ENCODE measurements around the gene PSME4. TPM values are rescaled to one million over a fixed set of nuclear protein-coding genes. Genes with fewer than 3 reads are reported as not detected.

PSME4 gene
- total RNA-seq, 1 experiment from 2014 or later = 63.2 TPM

DNA sequence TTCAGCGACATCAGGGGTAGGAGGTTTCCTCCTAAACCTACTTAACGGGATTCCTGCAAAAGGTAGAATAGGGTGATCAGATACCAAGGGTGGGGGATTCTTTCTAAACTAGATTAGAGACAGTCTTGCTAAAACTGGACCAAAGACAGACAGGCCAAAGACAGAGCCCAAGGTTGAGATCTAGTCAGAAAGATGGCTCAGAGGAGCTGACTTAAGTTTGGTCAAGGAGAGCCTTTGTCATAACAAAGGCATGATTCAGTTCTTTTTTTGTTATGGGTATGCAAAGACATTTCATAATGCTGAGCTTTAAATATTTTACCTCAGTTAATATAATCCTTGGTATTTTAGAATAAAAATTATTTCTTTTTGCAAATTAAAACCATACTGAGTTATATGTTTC lies 93.2 kb downstream of the PSME4 start:
- peaks cover 8% of the 10 kb centered on the region for H3K36me3 ChIP-seq (ENCODE audit: control insufficient read depth, insufficient read depth, low read length)
- H3K4me1 ChIP-seq (ENCODE audit: control insufficient read depth, insufficient read depth, low read length) = no peaks in the 10 kb centered on the region
- intact Hi-C loops (cut with micrococcal nuclease; ENCODE audit: unreplicated experiment) (no loop called here), in situ Hi-C loops (cut with HindIII; ENCODE audit: low pct_unique_long_range_greater_than_20kb, low sequenced_read_pairs) (no loop called here)
- CTCF ChIA-PET = no interaction called here
- BruUV-seq (replicated peaks) = no TSS peak
- POLR2A ChIA-PET = no interaction called here
- TF ChIP-seq SIN3A (IDR thresholded peaks at IDR 0.05; ENCODE audit: borderline replicate concordance, insufficient read depth, low read depth, low read length) (no peak), TCF7L2 (IDR thresholded peaks at IDR 0.05; ENCODE audit: low read depth, low read length) (no peak), POLR2AphosphoS5 (IDR thresholded peaks at IDR 0.05; ENCODE audit: low read depth, low read length) (no peak)
- TF ChIP-seq, protein P1, sequence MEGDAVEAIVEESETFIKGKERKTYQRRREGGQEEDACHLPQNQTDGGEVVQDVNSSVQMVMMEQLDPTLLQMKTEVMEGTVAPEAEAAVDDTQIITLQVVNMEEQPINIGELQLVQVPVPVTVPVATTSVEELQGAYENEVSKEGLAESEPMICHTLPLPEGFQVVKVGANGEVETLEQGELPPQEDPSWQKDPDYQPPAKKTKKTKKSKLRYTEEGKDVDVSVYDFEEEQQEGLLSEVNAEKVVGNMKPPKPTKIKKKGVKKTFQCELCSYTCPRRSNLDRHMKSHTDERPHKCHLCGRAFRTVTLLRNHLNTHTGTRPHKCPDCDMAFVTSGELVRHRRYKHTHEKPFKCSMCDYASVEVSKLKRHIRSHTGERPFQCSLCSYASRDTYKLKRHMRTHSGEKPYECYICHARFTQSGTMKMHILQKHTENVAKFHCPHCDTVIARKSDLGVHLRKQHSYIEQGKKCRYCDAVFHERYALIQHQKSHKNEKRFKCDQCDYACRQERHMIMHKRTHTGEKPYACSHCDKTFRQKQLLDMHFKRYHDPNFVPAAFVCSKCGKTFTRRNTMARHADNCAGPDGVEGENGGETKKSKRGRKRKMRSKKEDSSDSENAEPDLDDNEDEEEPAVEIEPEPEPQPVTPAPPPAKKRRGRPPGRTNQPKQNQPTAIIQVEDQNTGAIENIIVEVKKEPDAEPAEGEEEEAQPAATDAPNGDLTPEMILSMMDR (IDR thresholded peaks at IDR 0.05) = no peak
- TF ChIP-seq, protein P2, sequence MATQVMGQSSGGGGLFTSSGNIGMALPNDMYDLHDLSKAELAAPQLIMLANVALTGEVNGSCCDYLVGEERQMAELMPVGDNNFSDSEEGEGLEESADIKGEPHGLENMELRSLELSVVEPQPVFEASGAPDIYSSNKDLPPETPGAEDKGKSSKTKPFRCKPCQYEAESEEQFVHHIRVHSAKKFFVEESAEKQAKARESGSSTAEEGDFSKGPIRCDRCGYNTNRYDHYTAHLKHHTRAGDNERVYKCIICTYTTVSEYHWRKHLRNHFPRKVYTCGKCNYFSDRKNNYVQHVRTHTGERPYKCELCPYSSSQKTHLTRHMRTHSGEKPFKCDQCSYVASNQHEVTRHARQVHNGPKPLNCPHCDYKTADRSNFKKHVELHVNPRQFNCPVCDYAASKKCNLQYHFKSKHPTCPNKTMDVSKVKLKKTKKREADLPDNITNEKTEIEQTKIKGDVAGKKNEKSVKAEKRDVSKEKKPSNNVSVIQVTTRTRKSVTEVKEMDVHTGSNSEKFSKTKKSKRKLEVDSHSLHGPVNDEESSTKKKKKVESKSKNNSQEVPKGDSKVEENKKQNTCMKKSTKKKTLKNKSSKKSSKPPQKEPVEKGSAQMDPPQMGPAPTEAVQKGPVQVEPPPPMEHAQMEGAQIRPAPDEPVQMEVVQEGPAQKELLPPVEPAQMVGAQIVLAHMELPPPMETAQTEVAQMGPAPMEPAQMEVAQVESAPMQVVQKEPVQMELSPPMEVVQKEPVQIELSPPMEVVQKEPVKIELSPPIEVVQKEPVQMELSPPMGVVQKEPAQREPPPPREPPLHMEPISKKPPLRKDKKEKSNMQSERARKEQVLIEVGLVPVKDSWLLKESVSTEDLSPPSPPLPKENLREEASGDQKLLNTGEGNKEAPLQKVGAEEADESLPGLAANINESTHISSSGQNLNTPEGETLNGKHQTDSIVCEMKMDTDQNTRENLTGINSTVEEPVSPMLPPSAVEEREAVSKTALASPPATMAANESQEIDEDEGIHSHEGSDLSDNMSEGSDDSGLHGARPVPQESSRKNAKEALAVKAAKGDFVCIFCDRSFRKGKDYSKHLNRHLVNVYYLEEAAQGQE (IDR thresholded peaks at IDR 0.05; ENCODE audit: insufficient read depth in 1 of 2, low read depth in 2 of 2, low read length in 1 of 2) = no peak
- ATAC-seq (no peak), DNase-seq (ENCODE audit: low read depth, low spot score) (no peak)
- H3K27ac ChIP-seq (ENCODE audit: low read length) = no peak overlapping the region
- no peaks in the 10 kb centered on the region for H3K9me3 ChIP-seq (ENCODE audit: control insufficient read depth, insufficient read depth, low read depth, low read length)
- no peaks in the 10 kb centered on the region for H3K27me3 ChIP-seq (ENCODE audit: control insufficient read depth, insufficient read depth, low read length)
- H3K4me3 ChIP-seq (ENCODE audit: low read depth in 2 of 2, low read length in 2 of 2) = no peak overlapping the region

GRCh38 chr2:53877112-53877511 lies 93.7 kb downstream of the PSME4 start:
- no peak for ATAC-seq
- CTCF ChIA-PET = no interaction called here
- no peaks in the 10 kb centered on the region for H3K27me3 ChIP-seq (ENCODE audit: control insufficient read depth, insufficient read depth, low read length)
- no TSS peak for BruUV-seq (replicated peaks)
- intact Hi-C loops (cut with micrococcal nuclease; ENCODE audit: unreplicated experiment) = no loop called here
- H3K36me3 ChIP-seq (ENCODE audit: control insufficient read depth, insufficient read depth, low read length) = peaks cover 6% of the 10 kb centered on the region
- in situ Hi-C loops (cut with HindIII; ENCODE audit: low pct_unique_long_range_greater_than_20kb, low sequenced_read_pairs) = no loop called here
- POLR2A ChIA-PET = no interaction called here
- DNase-seq (ENCODE audit: low read depth, low spot score) = no peak
- H3K9me3 ChIP-seq (ENCODE audit: control insufficient read depth, insufficient read depth, low read depth, low read length) = no peaks in the 10 kb centered on the region
- H3K4me3 ChIP-seq (ENCODE audit: low read depth in 2 of 2, low read length in 2 of 2) = no peak overlapping the region
- no peaks in the 10 kb centered on the region for H3K4me1 ChIP-seq (ENCODE audit: control insufficient read depth, insufficient read depth, low read length)
- no peak overlapping the region for H3K27ac ChIP-seq (ENCODE audit: low read length)
- no peak for TF ChIP-seq POLR2AphosphoS5 (IDR thresholded peaks at IDR 0.05; ENCODE audit: low read depth, low read length)
- no peak for TF ChIP-seq TCF7L2 (IDR thresholded peaks at IDR 0.05; ENCODE audit: low read depth, low read length)
- no peak for TF ChIP-seq SIN3A (IDR thresholded peaks at IDR 0.05; ENCODE audit: borderline replicate concordance, insufficient read depth, low read depth, low read length)
- TF ChIP-seq, protein P2 (IDR thresholded peaks at IDR 0.05; ENCODE audit: insufficient read depth in 1 of 2, low read depth in 2 of 2, low read length in 1 of 2) = no peak
- TF ChIP-seq, protein P1 (IDR thresholded peaks at IDR 0.05) = no peak
